HG03378 (cell line): ENCODE data around the gene DPEP2NB.

Experiments used
- ATAC-seq: cut with Tn5 transposase; IDR thresholded peaks from one replicate; pipeline ENCODE4 v1.9.1; 2021; ENCODE audit warnings: mild to moderate bottlenecking, moderate library complexity; ENCODE audit not compliant: unreplicated experiment

DPEP2NB gene

DNA sequence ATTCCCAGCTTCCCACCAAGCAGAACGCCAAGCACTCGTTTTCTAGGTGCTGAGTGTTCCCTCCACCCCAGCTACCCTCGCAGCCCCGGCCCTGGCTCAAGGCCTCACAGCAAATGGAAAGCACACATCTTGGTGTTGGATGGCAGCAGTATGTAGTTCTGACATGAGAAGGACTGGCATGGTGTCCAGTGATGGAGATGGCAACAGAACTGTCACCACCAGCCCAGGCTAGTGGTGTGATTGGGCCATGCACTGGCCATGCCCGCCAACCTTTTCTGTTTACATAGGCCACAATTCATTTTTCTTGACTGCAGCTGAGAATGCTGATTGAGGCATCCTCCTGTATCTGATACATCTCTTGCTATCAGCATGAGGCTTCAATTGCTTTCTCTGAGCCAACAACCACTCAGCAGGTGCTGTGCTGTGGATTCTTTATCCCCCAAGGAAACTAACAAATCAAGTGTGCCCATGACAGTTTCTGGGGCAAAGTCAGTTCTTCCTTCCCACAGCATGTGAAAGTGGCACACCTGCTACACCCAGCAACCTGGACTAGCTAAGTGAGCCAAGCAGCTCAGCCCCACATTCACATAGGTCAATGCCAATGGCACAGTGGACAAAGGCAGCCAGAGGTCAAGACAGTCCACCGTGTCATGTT lies 51.1 kb downstream of the DPEP2NB start:
- no peak for ATAC-seq

DNA sequence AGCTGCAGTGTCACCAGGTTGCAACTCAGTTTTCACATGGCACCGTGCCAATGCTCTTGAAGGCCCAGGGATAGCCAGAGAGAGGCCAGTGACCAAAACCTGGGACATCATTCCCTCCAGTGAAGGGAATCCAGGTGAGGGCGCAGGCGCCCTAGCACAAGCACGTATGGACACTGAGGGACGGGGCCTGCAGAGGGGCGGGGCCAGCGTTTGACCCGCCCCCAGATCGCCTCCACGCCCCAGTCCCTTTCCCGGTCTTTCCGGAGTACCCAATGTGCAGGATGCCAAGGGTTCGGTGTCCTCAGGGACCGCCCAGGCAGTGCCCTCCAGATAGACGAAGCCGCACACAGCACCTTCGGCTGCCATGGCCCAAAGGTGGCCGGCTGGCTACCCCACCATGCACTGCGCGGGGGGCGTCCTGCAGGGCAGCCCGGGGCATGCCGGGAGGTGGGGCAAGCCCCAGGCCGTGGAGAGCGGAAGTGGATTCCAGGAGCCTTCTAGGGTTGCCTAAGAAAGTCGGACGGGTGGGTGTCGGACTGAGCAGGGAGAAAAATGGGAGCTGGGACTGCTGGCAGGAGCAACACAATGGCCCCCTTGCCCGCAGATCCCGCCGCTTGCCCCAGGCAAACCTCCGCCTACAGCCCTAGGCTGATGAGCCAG lies 51.9 kb downstream of the DPEP2NB start:
- no peak for ATAC-seq
